Raji (cell line): Measurements from ENCODE around the gene IFIT2.

ENCODE experiments used
- POLR2A ChIP-seq: IDR thresholded peaks from 2 replicates; pipeline ENCODE4 v1.6.1; 2011; ENCODE audit warnings: low read depth, low read length, control low read depth; ENCODE audit not compliant: insufficient read depth

The IFIT2 gene, protein sequence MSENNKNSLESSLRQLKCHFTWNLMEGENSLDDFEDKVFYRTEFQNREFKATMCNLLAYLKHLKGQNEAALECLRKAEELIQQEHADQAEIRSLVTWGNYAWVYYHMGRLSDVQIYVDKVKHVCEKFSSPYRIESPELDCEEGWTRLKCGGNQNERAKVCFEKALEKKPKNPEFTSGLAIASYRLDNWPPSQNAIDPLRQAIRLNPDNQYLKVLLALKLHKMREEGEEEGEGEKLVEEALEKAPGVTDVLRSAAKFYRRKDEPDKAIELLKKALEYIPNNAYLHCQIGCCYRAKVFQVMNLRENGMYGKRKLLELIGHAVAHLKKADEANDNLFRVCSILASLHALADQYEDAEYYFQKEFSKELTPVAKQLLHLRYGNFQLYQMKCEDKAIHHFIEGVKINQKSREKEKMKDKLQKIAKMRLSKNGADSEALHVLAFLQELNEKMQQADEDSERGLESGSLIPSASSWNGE

DNA sequence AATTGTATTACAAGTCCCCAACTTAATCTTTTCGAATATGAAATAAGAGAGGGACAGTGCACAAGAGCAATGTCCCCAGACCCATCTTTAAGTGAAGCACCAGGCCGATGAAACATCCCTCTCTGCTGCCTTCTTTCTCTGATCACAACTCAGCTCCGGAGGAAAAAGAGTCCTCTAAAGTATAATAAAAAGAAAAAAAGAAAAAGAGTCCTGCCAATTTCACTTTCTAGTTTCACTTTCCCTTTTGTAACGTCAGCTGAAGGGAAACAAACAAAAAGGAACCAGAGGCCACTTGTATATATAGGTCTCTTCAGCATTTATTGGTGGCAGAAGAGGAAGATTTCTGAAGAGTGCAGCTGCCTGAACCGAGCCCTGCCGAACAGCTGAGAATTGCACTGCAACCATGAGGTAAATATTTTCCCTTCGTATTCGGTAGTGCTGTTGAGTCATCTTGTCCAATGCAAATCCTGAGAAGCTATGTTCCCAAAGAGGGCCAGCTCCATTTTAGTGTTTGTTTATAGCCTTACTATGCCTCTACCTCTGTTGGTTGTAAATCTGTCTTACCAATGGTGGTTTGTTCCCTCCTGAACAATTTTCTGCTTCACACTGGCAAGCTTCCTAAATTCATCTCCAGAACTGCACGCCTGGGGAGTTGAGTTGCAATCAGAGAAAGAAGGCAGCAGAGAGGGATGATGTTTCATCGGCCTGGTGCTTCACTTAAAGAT lies at the start of gene IFIT2:
Gene IFIT2 (plus strand): TSS at position 326 of the 725 bp plus-strand sequence. CDS start 78 bp downstream, at position 404.
- 0 out of 2 replicates have a peak, but pooled peaks have one; percentile 17 for TF ChIP-seq POLR2A

DNA sequence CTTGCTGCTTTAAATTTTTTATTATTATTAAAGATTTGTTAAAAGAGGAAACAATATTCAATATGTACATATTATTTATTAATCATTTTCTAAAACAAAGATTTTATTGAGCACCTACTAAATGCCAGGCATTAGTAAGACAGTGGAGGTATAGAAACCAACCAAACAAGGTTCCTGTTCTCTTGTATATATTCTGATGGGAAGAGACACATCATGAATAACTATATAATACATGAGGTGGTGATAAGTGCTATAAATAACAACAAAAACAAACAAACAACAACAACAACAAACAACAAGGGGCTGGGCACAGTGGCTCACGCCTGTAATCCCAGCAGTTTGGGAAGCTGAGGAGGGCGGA lies 49.6 kb upstream of the IFIT2 start:
- TF ChIP-seq POLR2A: no peak

DNA sequence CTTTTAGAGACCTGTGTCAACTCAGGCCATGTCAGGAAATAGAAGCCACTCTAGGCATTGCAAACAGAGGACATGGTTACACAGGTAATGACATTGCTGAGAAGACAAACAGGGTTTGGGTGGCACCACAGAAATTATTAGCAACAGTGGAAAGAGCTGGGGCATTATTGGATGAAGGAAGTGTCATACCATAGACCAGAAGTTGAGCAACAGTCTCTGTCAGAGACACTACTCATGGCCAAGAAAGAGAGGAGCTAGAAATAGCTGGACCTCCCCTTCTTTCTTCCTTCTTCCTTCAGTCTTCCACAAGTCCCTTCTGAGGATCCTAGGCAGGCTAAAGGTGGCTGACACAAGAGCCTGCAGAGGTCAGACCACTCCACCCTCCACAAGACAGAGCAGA lies 46.1 kb upstream of the IFIT2 start:
- no peak for TF ChIP-seq POLR2A

DNA sequence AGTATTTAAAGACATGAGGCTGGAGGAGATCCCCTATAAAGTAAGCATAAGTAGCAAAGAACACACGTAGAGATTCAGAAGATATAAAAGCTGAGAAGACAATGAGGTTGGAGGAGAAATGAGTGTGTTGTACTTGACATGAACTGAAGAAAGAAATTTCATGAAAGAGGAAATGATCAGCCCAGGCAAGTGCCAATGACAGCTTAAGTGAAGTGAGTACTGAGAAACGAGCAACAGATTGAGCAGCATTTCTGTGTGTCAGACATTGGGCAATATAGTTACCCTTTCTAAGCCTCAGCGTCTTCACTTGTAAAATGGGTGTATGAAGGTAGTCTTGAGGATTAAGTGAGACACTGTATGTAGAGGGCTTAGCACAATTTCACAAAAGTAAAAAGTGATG lies 45.5 kb upstream of the IFIT2 start:
- TF ChIP-seq POLR2A: no peak

DNA sequence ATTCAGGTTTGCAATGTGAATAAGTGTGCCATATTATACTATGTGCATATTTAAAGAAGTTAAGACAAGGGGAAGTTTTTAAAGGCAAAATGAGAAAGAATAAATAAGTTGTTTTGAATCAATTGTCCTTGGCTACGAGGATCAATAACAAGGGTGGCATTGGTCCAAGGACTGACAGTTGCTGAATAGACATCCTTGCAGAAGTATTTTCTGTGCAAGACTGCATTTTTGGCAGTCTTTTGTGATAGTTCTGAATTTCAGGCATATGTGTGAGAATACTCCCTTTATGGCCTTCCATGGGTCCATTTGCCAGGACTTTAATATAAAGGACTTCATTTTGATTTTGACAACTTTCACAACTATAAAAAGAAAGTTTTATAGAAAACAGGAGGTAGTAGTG lies 44.9 kb upstream of the IFIT2 start:
- no peak for TF ChIP-seq POLR2A

DNA sequence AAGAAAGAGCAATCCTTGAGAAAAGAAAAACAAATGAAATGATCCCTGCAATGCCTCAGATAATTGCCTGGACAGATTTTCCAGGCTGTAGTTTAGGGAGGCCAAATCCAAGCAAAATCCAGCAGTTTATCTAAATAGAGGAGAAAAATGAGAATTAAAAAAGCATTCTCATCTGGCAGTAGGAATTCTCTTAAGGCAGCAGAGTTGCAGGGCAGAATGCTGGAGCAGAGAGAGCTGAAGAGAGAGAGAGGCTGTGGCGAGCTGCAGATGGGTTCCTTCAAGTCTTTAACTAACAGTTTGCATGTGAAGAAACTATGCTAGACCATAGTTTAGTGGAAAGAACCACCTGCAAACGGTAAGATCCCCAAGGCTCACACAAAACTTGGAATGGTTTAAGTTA lies 44.3 kb upstream of the IFIT2 start:
- no peak for TF ChIP-seq POLR2A

DNA sequence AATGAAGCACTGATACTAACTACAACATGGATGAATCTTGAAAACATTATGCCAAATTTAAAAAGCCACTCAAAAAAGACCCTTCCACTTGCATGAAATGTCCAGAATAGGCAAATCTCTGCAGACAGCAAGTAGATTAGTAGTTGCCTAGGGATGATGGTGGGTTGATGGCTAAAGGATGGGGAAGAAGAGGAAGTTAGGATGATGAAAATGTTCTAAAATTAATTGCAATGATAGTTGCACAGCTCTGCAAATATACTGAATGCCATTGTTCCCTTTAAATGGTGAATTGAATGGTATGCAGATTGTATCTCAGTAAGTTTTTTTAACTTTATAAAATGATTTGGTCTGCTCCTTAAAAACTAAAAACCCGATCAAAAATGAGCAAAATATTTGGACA lies 43.0 kb upstream of the IFIT2 start:
- TF ChIP-seq POLR2A: no peak

DNA sequence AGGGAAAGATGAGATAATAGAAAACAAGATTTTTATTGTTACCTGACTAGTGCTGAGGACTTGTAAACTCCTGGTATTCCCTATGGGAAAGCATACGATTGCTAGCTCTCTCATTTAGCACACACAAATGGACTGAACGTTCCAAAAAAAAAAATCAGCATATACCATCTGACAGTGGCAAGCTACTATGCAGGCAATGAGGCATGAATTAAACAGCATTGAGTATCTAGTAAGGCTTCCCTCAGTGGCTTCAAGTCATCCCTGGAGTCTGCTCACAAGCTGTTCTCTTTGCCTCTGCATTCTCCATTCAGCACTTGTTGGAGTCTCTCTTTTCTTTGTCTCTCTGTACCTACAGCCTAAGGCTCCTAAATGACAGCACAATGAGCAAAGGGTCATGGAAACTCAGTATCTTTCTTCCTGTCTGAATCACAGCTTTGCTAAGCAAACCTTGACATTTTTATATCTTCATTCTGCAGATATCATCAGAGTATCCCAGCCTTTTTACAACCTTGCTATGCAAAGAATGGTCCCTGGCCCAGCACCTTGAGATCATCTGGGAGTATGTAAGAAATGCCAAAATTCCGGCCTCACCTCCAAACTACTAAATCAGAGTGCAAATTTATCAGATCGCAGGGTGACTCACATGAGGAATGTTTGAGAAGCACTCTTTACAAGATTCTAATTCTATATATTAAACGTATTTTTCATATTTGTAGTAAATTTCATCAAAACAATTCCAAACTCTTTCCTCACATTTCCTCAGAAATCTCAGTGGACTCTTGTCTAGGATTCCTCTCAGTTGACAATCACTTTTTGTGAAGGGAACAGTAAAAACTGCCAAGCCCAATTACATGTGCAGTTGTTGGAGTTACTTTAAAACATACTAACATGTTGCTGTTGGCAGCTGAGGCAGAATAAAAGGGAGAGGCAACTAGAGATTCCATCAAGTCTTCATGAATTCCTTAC lies 39.5 kb upstream of the IFIT2 start:
- no peak for TF ChIP-seq POLR2A

DNA sequence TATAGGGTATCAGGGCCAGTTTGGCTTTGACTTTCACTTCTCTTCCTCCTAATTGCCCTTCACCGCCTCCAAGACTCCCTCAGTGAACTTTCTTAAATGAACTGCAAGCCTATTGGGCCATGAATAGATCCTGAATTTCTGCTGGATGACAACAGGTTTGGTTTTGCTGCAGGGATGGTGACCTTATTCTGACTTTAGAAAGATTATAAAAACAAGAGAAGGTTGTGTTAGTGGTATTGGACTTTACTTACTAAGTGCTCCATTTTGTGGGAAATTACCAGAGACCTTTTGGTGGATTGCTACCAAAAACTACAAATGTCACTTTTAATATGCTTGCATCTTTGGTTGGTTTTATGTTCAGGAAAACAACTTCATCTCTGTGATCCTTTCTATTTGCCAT lies 38.8 kb upstream of the IFIT2 start:
- TF ChIP-seq POLR2A: no peak

DNA sequence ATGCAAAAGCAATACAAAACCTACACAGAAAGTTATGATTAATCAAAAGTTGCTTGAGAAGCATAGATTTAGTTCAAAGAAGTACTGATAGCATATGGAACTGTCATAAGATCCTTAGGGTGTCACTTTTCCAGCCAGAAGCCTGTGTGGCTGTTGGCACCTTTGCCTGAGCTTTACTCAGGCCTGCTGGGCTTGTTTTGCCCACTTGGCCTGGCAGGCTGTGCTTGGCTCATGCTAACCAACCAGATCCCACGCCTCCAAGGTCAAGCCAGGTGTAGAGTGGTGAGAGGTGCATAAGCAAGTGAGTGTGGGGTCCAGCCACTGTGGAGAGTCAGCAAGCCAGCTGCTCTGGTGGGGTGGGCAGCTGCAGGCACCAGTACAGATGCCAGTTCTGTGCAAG lies 38.3 kb upstream of the IFIT2 start:
- TF ChIP-seq POLR2A: no peak

DNA sequence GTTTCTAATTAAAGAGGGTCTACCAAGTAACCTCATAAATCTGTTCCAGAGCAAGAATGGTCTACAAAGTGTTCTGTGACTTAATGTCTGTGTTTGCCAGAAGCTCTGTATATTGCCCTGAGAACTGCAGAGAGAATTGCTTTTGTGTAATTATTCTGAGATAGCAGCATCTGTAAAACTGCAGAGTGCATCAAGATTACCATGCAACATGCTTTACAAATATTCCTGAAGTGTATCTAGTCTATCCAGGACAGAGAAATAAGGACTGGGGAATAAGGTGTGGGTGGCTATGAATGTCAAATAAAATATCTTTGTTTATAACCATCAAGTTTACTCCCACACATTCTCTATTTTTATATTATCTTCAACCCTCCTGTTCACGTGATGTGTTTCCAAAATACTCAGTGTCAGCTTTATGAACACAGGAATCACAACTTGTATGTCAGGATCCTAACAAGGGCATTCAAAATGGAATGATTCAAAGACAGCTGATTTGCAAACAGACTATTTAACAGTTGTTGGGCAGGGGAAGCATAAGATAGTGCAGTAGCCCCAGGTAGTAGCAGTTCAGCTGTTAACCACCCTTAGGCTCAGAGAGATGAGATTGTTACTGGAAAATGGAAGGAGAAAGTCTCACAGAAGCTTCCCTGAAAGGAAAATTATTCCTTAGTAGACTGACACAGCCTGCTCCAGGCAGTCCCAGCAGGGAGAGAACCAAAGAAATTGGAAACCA lies 35.0 kb upstream of the IFIT2 start:
- no peak for TF ChIP-seq POLR2A

DNA sequence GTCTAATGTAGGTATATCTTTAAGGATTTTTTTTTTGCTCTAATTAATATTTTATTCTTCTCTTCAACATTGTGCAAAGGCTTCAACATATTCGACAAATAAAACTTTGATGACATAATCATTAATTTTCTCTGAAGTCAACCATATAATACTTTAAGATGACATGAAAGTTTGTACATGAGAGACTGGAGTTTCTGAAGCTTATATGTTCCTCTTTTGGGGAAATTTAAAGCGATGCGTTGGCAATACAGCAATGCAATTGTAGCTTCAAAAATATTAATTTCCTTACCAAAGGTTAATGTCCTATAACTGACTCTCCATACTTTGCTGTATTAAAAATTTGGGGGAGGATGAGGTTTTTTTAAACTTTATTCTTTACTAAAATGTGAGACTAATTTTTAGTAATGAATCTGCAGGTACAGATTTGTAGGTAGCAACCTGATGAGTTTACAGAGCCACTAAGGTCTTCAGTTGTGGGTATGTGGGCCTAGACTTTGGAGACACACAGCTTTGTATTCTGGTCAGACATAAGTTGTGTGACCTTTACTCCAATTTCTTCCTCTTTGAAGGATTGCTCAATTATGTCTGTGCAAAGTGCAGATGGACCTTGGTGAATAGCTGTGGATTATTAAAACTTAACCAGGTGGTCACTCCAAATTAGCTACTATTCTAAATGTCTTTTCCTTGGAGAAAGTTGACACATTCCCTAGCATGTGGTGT lies 32.3 kb upstream of the IFIT2 start:
- TF ChIP-seq POLR2A: no peak

DNA sequence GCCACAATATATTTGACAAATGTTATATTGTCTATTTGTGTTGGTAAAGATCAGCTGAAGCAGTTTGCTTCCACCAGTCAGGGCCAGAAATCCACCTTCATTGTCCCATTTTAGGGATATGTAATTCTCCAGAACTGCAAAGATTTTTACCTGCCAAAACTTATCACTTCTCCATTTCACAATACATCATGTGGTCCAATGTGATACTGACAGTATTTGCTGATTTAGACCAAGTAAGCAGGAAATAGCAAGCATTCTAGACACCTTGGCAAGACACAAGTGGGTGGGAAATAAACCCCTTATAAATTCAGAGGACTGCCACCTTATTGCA lies 31.7 kb upstream of the IFIT2 start:
- no peak for TF ChIP-seq POLR2A

DNA sequence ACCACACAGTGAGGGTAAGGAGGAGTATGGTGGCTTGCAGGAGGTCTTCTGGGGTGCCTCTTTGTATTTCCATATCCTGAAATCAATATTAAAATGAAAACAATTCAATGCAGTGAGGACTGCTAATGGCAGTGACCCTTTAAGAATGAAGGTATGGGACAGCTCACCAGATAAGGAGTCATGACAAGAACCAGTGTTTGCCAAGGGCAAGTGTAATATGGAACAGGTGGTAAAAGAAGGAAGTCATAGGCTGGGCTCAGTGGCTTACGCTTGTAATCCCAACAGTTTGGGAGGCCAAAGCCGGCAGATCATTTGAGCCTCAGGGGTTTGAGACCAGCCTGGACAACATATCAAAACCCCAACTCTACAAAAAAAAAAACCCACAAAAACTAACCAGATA lies 30.3 kb upstream of the IFIT2 start:
- no peak for TF ChIP-seq POLR2A
